Thyroid gland (tissue), 4 donors: ENCODE results near the gene ORAI2.

Experiments used
- CTCF ChIP-seq, 6 experiments: fragments of 200-600 bp in 3 of 6; fragments of 450-650 bp in 3 of 6; sonication (generic) in 3 of 6; IDR thresholded peaks; one replicate each; pipeline ENCODE4 v1.5.1; 2016 to 2019; ENCODE audit warnings: antibody characterized with exemption in 6 of 6, mild to moderate bottlenecking in 2 of 6, inconsistent platforms in 1 of 6, moderate library complexity in 1 of 6
- POLR2A ChIP-seq, 2 donors: fragments of 450-650 bp; IDR thresholded peaks; one replicate each; pipeline ENCODE4 v1.6.1; 2017; ENCODE audit warnings: antibody characterized with exemption in 2 of 2, mild to moderate bottlenecking in 2 of 2, moderate library complexity in 1 of 2

GRCh38 chr7:102466097-102466496 is 32.7 kb downstream of the ORAI2 start:
- TF ChIP-seq POLR2A (IDR thresholded peaks at IDR 0.05) (no peak), CTCF (IDR thresholded peaks at IDR 0.05) (no peak)
